Muscle layer of duodenum (tissue), 2 donors: ENCODE results near the gene DLST.
A peak's percentile ranks its signal among the peaks of the same experiment; 100 is the strongest.

Source experiments
- H3K27ac ChIP-seq: one replicate; pipeline ENCODE4 v1.7.0; 2013; ENCODE audit warnings: mild to moderate bottlenecking, low read length
- H3K27me3 ChIP-seq: one replicate; pipeline ENCODE4 v1.7.0; 2013; ENCODE audit warnings: low read depth, mild to moderate bottlenecking, control low read depth, low read length
- H3K36me3 ChIP-seq, 2 donors: one replicate each; pipeline ENCODE4 v1.7.0; 2013; ENCODE audit warnings: low read length in 2 of 2, control low read depth in 1 of 2, mild to moderate bottlenecking in 1 of 2; ENCODE audit not compliant: insufficient read depth in 2 of 2, control insufficient read depth in 1 of 2
- H3K4me1 ChIP-seq, 2 donors: one replicate each; pipeline ENCODE4 v1.7.0; 2013; ENCODE audit warnings: low read length in 2 of 2, mild to moderate bottlenecking in 2 of 2, control low read depth in 1 of 2, moderate library complexity in 1 of 2; ENCODE audit not compliant: insufficient read depth in 2 of 2, control insufficient read depth in 1 of 2
- H3K4me3 ChIP-seq, 2 donors: one replicate each; pipeline ENCODE4 v1.7.0; 2013; ENCODE audit warnings: low read length in 2 of 2, low read depth in 1 of 2, mild to moderate bottlenecking in 1 of 2
- H3K9me3 ChIP-seq, 2 donors: one replicate each; pipeline ENCODE4 v1.7.0; 2013; ENCODE audit warnings: low read length in 2 of 2, control low read depth in 1 of 2, mild to moderate bottlenecking in 1 of 2; ENCODE audit not compliant: control insufficient read depth in 1 of 2
- donor health status: healthy.

Gene DLST

DNA sequence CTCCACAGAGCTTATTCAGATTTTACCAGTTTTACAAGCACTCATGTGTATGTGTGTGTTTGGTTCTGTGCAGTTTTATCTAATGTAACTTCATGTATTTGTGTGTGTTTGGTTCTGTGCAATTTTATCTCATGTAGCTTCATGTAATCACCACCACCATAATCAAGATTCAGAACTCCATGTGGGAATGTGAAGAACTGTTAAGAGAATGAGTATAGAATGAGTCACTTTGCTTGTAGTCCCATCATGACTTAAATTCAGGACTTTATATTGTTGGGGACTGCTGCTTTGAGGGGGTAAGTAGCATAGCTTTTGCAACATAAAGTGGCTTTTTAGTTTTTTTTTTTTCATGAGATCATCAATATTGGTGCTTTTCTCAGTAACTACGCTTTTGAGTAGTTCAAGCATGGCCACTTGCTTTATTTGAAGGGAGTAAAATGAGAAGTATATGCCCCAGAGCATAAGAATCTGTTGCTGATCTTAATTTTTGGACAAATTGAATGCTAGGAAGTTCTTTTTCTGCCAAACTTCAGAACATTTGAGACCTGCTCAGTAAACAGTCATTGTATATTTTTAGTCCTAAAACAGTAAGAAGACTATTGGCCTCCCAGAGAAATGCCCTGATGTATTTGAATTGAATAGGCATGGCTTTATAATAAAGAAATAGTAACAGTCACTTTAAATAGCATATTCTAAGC, 34.6 kb upstream of the DLST start:
- no peaks in the 10 kb centered on the region for H3K36me3 ChIP-seq
- H3K4me3 ChIP-seq: no peak overlapping the region
- no peaks in the 10 kb centered on the region for H3K27me3 ChIP-seq
- no peaks in the 10 kb centered on the region for H3K9me3 ChIP-seq
- no peaks in the 10 kb centered on the region for H3K4me1 ChIP-seq
- no peak overlapping the region for H3K27ac ChIP-seq

DNA sequence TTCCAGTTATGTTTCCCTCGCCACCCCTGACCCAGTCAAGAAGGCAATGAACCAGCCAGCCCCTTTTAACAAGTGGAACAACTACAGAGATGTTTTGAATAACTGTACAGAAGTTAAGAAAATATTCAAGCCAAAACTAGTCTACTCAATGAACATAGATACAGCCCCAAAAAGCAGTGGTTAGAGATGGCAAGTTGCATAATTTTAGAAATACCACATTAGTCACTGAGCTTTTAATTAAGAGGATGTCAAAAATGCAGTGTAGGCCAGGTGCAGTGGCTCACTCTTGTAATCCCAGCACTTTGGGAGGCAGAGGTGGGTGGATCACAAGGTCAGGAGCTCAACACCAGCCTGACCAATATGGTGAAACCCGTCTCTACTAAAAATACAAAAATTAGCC, 32.9 kb upstream of the DLST start:
- Histone ChIP-seq H3K36me3 (no peaks in the 10 kb centered on the region), H3K4me3 (no peak overlapping the region), H3K9me3 (no peaks in the 10 kb centered on the region), H3K4me1 (peaks cover 0 to under 1% of the 10 kb centered on the region in 2 donors), H3K27ac (no peak overlapping the region), H3K27me3 (no peaks in the 10 kb centered on the region)

DNA sequence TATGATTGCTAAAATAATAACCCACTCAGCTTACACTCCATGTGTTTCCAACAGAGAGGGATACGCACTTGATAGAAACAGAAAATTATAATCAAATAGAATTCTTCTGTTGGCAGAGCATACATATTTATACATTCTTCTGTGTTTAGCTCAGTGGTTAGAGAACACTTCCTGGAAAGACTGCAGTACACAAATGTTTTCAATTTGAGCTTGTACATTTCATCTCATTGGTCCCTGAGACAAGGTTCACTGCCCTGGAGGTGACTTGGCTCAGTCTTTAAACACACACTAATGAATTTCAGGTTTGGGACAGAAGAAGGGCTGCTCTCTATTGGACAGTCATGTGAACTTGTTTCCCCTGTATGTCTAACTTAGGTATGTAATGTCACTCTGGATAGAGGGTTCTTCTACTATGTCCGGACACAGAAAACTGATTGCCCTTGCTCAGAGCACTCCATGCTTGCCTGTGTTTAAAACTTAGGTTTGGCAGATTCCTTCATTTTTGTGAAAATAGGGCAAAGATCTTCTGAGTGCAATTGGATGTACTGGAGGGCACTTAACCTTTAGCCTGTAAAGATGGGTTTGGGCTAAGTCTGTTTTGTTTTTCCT, 28.7 kb upstream of the DLST start:
- Histone ChIP-seq H3K4me3 (no peak overlapping the region), H3K9me3 (no peaks in the 10 kb centered on the region), H3K27me3 (no peaks in the 10 kb centered on the region), H3K27ac (peak overlapping the region; percentile 66), H3K36me3 (no peaks in the 10 kb centered on the region), H3K4me1 (peaks cover 6 to 9% of the 10 kb centered on the region in 2 donors)

DNA sequence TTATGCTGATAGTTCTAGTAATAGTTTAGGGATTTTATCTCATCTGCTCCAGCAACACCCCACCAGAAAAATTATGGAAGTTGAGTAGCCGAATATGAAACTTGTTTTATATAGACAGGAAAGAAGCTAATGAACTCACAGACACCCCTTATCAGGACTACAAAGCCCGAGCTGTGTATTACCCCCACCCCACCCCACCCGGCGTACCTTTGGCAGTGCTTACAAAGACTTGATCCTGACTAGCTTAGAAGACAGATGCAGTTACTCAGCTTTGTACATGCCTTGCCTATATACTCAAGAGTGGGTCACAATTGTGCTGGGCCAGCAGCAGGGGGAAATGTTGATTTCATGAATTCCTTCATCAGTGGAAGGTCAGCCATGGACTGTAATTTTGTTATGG, 28.1 kb upstream of the DLST start:
- no peak overlapping the region for H3K4me3 ChIP-seq

DNA sequence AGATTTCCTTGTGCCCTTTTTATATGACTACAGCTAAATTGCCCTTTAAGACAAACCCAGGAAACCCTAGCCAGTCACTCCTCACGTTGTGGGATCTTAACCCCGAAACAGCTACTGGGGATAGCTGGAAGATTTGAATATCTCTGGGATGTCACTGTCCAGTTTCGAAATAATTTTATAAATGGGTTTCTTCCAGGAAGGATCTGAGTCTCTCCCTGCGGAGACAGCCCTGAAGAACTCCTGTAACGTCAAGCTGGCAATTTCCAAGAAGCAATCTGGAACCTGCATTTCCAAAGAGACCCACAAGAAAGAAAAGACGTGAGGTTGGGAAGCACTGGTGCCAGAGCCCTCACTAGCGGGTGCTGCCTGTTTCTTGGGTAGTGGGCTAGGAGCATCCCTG, 26.7 kb upstream of the DLST start:
- Histone ChIP-seq H3K36me3 (no peaks in the 10 kb centered on the region), H3K4me1 (peaks cover 6 to 9% of the 10 kb centered on the region in 2 donors), H3K27ac (no peak overlapping the region), H3K4me3 (no peak overlapping the region), H3K27me3 (no peaks in the 10 kb centered on the region), H3K9me3 (no peaks in the 10 kb centered on the region)

More for the DNA sequence above, 28.1 kb upstream of the DLST start:
- Histone ChIP-seq H3K36me3 (no peaks in the 10 kb centered on the region), H3K27ac (peak overlapping the region; percentile 66), H3K27me3 (no peaks in the 10 kb centered on the region), H3K9me3 (no peaks in the 10 kb centered on the region), H3K4me1 (peaks cover 6 to 9% of the 10 kb centered on the region in 2 donors)

DNA sequence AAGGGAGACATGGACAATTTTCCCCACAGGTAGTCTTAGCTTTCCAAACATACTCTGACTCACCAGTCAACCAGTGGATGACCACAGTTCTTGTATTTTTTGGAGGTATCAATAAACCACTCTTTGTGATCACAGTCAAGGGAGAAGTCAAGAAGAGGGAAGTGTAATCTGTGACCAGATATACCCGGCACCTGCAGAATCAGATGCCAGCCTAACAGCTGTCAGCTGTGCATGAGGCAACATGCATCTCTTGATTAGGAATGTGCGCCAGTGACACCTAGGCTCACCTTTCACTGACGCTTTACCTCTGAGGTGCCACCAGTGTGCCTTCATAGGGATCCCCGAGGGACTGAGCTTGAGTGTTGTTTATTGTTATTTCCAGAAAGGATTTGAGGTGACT, 25.8 kb upstream of the DLST start:
- peaks cover 6 to 15% of the 10 kb centered on the region in 2 donors for H3K4me1 ChIP-seq

DNA sequence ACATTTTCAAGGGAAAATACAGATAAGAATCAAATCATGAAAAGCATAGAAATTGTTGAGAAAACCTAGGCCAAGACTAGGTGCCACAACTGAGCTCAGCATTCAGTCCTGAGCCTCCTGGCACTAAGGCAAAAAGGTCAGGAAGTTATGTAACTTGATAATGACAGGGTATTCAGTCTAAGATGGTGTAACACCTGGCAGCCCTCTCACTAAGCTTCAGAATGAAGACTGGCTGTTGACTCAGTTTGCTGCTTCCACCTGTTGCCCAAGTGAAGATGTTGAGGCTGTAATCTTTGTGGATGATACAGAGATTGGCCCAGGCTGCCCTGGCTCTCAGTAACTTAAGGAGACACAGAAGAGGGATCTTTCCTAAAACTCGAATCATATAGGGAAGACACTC, 25.4 kb upstream of the DLST start:
- no peaks in the 10 kb centered on the region for H3K9me3 ChIP-seq
- H3K27ac ChIP-seq: no peak overlapping the region
- no peaks in the 10 kb centered on the region for H3K27me3 ChIP-seq
- no peaks in the 10 kb centered on the region for H3K36me3 ChIP-seq
- no peak overlapping the region for H3K4me3 ChIP-seq
- H3K4me1 ChIP-seq: peaks cover 6 to 15% of the 10 kb centered on the region in 2 donors

More for the DNA sequence above, 25.8 kb upstream of the DLST start:
- Histone ChIP-seq H3K9me3 (no peaks in the 10 kb centered on the region), H3K27ac (no peak overlapping the region), H3K36me3 (no peaks in the 10 kb centered on the region), H3K4me3 (no peak overlapping the region), H3K27me3 (no peaks in the 10 kb centered on the region)

DNA sequence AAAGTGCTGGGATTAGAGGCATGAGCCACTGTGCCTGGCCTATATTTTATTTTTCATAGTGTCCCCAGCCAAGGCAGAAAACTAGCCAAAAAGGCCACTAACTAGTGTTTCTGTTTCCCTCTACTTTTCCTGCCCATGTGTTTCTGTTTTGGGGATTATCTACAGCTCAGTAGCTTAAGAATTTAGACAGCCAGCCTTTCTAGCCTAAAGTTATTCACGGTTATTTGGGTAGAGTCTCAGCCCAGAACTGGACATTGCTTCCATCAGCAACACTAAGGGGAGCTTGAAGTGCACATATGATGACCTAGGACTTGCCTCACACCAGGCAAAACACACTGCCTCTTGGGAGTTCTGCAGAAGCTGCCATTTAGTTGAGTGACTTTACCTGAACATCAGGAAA, 23.7 kb upstream of the DLST start:
- Histone ChIP-seq H3K36me3 (no peaks in the 10 kb centered on the region), H3K4me1 (peaks cover 6 to 15% of the 10 kb centered on the region in 2 donors), H3K9me3 (no peaks in the 10 kb centered on the region), H3K27me3 (no peaks in the 10 kb centered on the region), H3K4me3 (no peak overlapping the region), H3K27ac (no peak overlapping the region)

DNA sequence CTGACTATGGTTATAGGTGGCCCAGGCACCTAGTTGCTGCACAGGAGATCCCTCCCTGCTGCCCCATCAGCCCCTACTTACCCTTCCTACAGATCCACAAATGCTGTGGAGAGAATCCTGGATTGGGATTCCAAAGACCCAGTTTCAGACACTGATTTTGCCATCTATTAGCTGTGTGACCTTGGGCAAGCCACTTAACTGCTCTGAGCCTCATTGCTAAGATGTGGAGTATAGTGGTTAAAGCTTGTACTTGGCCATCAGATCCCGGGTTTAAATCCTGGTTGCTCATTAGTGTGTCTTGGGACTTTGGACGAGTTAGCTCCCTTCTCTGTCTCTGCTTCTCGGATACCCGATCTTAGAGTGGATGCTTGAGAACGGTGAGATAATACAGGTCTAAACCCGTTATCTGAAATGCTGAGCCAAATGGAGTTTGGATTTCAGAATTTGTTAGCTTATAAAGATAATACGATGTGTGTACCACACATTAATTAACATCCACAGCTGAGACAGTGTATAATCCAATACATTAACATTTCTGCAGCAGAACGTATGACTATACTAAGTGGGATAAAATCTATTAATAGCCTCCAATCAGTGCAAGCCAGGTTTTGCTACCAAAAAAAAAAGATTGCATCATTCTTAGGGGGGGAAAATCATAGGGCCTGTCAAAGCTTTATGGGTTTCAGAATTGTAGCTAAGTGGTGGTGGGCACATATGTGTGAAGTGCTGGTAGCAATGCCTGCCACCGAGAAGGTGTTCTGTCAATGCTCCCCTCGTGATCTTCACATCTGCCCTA, 21.8 kb upstream of the DLST start:
- no peaks in the 10 kb centered on the region for H3K9me3 ChIP-seq
- no peak overlapping the region for H3K27ac ChIP-seq
- peaks cover 0 to 6% of the 10 kb centered on the region in 2 donors for H3K4me1 ChIP-seq
- no peaks in the 10 kb centered on the region for H3K27me3 ChIP-seq
- no peak overlapping the region for H3K4me3 ChIP-seq
- H3K36me3 ChIP-seq: no peaks in the 10 kb centered on the region

DNA sequence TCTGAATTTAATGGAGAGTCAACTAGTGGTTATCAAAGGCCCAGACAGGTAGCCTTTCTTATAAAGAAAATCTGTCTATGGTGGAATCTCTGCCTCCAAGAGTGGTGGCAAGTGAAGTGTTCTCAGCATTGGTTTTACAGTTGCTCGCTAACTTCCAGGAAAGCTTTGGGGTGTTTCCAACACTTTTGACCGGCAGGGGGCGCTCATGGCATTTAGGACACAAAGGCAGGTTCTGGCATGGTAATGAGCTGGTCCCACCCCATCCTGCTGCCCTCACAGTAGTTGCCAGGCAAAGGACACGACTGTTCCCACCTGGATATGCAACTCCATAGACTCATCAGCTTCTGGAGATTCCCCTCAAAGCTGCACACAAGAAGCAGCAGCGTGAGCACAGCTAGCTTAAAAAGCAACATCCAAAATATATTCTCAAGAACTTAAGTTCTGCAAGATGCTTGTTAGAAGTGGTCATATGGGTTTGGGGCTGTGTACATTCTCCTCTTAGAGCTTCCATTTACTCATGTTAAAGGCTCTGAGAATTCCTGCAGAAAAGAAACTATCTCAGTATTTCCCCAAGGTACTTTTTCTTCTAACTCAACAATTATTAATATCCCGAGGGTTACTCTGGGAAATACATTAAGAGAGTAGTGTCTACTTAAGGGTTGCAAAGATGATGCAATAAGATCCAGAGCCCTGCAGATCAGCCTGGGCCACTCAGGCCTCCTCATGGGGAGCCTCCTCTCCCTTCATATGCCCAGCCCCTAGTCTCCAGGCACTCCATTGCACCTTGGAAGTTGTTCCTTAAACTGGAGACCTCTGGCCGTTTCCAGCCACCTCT, 20.6 kb upstream of the DLST start:
- no peaks in the 10 kb centered on the region for H3K27me3 ChIP-seq
- H3K4me1 ChIP-seq: peaks cover 0 to 6% of the 10 kb centered on the region in 2 donors
- H3K36me3 ChIP-seq: no peaks in the 10 kb centered on the region
- no peak overlapping the region for H3K4me3 ChIP-seq
- no peak overlapping the region for H3K27ac ChIP-seq
- no peaks in the 10 kb centered on the region for H3K9me3 ChIP-seq

DNA sequence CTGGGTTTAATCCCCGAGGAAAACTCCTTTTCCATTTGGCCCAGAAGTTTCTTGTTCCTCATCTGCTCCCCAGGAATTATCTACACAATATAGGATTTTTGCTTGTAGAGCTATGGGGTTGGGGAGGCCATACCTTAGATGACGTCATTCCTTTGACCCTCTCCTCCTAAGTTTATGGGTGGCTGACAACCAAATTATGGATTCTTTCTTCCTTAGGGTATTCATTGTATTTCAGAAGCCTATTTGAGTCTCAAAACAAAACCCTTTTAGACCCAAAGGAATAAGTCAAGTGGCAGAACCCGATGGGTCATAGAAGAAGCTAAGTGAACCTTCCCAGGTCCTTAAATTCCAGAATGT, 20.0 kb upstream of the DLST start:
- H3K9me3 ChIP-seq: no peaks in the 10 kb centered on the region
- no peaks in the 10 kb centered on the region for H3K36me3 ChIP-seq
- no peak overlapping the region for H3K4me3 ChIP-seq
- H3K4me1 ChIP-seq: peaks cover 0 to 6% of the 10 kb centered on the region in 2 donors
- no peaks in the 10 kb centered on the region for H3K27me3 ChIP-seq
- H3K27ac ChIP-seq: no peak overlapping the region
